ENCODE data around the gene CROCC2. TPM values are rescaled to one million over a fixed set of nuclear protein-coding genes. Genes with fewer than 3 reads are reported as not detected.

Gene CROCC2
- total and polyA plus RNA-seq, 2 of the 13 experiments (the other 11 are each of a cell fraction or from before 2014, with no cell fraction given): not detected

GRCh38 chr2:240896871-240897692 lies 9.1 kb upstream of the CROCC2 start (continued):
- no peak for TF ChIP-seq ZHX2 (IDR thresholded peaks at IDR 0.05; ENCODE audit: low read depth)
- TF ChIP-seq ZHX2 (CRISPR knock-in tag; IDR thresholded peaks at IDR 0.05; ENCODE audit: borderline replicate concordance): no peak
- no peak; the same call in 1 of the 2 replicates for TF ChIP-seq ZNF333 (CRISPR knock-in tag; IDR thresholded peaks at IDR 0.05; ENCODE audit: borderline replicate concordance)
- 0 out of 2 replicates have a peak, but pooled peaks have one; percentile 33 for TF ChIP-seq RARA (CRISPR knock-in tag; IDR thresholded peaks at IDR 0.05)
- TF ChIP-seq, protein P1, sequence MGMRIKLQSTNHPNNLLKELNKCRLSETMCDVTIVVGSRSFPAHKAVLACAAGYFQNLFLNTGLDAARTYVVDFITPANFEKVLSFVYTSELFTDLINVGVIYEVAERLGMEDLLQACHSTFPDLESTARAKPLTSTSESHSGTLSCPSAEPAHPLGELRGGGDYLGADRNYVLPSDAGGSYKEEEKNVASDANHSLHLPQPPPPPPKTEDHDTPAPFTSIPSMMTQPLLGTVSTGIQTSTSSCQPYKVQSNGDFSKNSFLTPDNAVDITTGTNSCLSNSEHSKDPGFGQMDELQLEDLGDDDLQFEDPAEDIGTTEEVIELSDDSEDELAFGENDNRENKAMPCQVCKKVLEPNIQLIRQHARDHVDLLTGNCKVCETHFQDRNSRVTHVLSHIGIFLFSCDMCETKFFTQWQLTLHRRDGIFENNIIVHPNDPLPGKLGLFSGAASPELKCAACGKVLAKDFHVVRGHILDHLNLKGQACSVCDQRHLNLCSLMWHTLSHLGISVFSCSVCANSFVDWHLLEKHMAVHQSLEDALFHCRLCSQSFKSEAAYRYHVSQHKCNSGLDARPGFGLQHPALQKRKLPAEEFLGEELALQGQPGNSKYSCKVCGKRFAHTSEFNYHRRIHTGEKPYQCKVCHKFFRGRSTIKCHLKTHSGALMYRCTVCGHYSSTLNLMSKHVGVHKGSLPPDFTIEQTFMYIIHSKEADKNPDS (CRISPR knock-in tag; IDR thresholded peaks at IDR 0.05): no peak; the same call in 1 of the 2 replicates
- TF ChIP-seq ZNF33A (CRISPR knock-in tag; IDR thresholded peaks at IDR 0.05; ENCODE audit: borderline replicate concordance): no peak
- no peak for TF ChIP-seq EZH2 (conservative IDR thresholded peaks at IDR 0.05; ENCODE audit: low read depth, low read length)
- TF ChIP-seq PTBP1 (IDR thresholded peaks at IDR 0.05; ENCODE audit: low read depth, low read length, poor library complexity, severe bottlenecking): no peak
- no peak for TF ChIP-seq CHD4 (IDR thresholded peaks at IDR 0.05; ENCODE audit: borderline replicate concordance, low read length)
- TF ChIP-seq ZBTB3 (CRISPR knock-in tag; IDR thresholded peaks at IDR 0.05; ENCODE audit: borderline replicate concordance, low read depth): no peak
- TF ChIP-seq ZNF143 (CRISPR knock-in tag; IDR thresholded peaks at IDR 0.05): no peak
- no peak for TF ChIP-seq MED8 (CRISPR knock-in tag; IDR thresholded peaks at IDR 0.05; ENCODE audit: insufficient replicate concordance)
- no peak for TF ChIP-seq XBP1 (CRISPR knock-in tag; IDR thresholded peaks at IDR 0.05)
- no peak for TF ChIP-seq ZNF224 (CRISPR knock-in tag; IDR thresholded peaks at IDR 0.05)
- peak; percentile 45; the same call in 1 of the 2 replicates for TF ChIP-seq SMYD3 (CRISPR knock-in tag; IDR thresholded peaks at IDR 0.05)
- no peak for TF ChIP-seq ASH2L (IDR thresholded peaks at IDR 0.05; ENCODE audit: insufficient read length, low read depth, low read length)
- TF ChIP-seq, protein P2, sequence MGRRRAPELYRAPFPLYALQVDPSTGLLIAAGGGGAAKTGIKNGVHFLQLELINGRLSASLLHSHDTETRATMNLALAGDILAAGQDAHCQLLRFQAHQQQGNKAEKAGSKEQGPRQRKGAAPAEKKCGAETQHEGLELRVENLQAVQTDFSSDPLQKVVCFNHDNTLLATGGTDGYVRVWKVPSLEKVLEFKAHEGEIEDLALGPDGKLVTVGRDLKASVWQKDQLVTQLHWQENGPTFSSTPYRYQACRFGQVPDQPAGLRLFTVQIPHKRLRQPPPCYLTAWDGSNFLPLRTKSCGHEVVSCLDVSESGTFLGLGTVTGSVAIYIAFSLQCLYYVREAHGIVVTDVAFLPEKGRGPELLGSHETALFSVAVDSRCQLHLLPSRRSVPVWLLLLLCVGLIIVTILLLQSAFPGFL (CRISPR knock-in tag; IDR thresholded peaks at IDR 0.05): no peak
- TF ChIP-seq ARNTL (CRISPR knock-in tag; IDR thresholded peaks at IDR 0.05): peak; percentile 88
- TF ChIP-seq NFE2L1 (CRISPR knock-in tag; IDR thresholded peaks at IDR 0.05; ENCODE audit: borderline replicate concordance): no peak
- no peak for TF ChIP-seq ZFP62 (CRISPR knock-in tag; IDR thresholded peaks at IDR 0.05)

Data from HepG2 (cell line).